Breast epithelium (tissue), 3 donors: ENCODE measurements around the gene ZGPAT.

Experiments
- CTCF ChIP-seq, 3 donors: fragments of 450-650 bp; IDR thresholded peaks; one replicate each; pipeline ENCODE4 v1.5.1; 2016 to 2017; ENCODE audit warnings: antibody characterized with exemption in 3 of 3, mild to moderate bottlenecking in 3 of 3, moderate library complexity in 3 of 3
- POLR2AphosphoS5 ChIP-seq, 3 donors: sonication (generic); formaldehyde crosslinking; IDR thresholded peaks; one replicate each; pipeline ENCODE4 v1.6.1; 2017; ENCODE audit warnings: antibody characterized with exemption in 3 of 3

GRCh38 chr20:63680857-63681608, 26.8 kb upstream of the ZGPAT start:
- TF ChIP-seq POLR2AphosphoS5 (IDR thresholded peaks at IDR 0.05), result no peak
- TF ChIP-seq CTCF (IDR thresholded peaks at IDR 0.05), result no peak
